HUDEP-2 (cell line): ENCODE measurements around the gene OR3A2.
"Not testable (repeated sequence)": the region's sequence is repeated elsewhere in the genome, so short reads cannot be mapped to it uniquely, and the experiment has no call there.

Experiments
- DNase-seq, 76 experiments: peaks; one replicate each; lab custom pipeline; 2025; ENCODE audit not compliant: unreplicated experiment in 76 of 76; lab: John Stamatoyannopoulos, UW

OR3A2 gene

DNA sequence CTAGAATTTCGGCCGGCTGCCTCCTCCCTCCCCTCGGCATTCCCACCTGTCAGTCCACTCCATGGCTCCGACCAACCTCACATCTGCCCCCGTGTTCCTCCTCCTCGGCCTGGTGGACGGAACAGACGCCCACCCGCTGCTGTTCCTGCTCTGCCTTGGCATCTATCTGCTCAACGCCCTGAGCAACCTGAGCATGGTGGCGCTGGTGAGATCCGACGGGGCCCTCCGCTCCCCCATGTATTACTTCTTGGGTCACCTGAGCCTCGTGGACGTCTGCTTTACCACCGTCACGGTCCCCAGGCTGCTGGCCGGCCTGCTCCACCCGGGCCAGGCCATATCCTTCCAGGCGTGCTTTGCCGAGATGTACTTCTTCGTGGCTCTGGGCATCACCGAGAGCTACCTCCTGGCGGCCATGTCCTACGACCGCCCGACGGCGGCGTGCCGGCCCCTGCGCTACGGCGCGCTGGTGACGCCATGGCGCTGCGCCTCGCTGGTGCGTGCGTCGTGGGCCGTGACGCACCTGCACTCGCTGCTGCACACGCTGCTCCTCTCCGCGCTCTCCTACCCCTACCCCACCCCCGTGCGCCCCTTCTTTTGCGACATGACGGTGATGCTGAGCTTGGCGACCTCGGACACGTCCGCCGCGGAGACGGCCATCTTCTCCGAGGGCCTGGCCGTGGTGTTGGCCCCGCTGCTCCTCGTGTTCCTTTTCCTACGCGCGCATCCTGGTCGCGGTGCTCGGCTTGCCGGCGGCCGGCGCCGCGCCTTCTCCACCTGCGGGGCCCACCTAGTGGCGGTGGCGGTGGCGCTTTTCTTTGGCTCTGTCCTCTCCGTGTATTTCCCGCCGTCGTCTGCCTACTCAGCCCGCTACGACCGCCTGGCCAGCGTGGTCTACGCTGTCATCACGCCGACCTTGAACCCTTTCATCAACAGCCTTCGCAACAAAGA, at the start of gene OR3A2:
OR3A2 (minus strand) TSS at position 440 of the 948 bp plus-strand sequence.
- no peak for DNase-seq

GRCh38 chr17:3433741-3434140, 47.6 kb upstream of the OR3A2 start, which contains the start of gene OR1E2:
Gene OR1E2, minus strand, starts transcription at chr17:3433841. Its CDS starts 0 bp downstream, at chr17:3433841.
- no peak for DNase-seq

- peak in 29 of 76 experiments; percentile 1 to 48 (median 14) for DNase-seq
Measured at GRCh38 chr17:3433215-3433614, 47.1 kb upstream of the OR3A2 start.

DNA sequence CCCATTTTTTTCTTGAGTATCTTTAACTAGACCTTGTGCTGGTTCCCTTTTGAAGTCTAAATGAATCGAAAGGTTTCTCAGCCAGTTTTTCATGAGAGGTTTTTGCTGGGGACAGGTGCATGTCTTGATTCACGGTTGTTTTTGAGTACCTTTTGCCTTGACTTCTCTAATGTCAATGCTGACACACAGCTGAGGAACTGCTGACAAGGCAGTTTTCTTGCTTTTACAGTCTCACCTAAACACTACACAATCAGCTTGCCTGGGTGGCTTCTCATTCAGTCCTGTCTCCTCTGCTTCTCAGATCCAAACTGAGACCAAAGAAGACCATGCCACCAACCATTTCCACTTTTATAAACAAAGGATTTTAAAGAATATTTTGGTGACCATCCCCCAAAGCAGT, 32.1 kb upstream of the OR3A2 start:
- no peak for DNase-seq

DNA sequence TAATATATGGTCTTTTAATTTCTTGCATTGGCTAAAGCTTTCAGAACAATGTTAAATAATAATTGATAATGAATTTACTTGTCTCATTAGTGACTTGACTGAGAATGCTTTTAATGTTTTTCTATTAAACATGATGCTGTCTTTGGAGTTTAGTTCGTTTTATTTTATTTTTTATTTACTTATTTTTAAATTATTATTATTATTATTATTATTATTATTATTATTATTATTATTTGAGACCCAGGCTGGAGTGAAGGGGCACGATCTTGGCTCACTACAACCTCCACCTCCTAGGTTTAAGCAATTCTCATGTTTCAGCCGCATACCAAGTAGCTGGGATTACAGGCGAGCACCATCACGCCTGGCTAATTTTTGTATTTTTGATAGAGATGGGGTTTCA, 29.5 kb upstream of the OR3A2 start:
- no peak for DNase-seq

DNA sequence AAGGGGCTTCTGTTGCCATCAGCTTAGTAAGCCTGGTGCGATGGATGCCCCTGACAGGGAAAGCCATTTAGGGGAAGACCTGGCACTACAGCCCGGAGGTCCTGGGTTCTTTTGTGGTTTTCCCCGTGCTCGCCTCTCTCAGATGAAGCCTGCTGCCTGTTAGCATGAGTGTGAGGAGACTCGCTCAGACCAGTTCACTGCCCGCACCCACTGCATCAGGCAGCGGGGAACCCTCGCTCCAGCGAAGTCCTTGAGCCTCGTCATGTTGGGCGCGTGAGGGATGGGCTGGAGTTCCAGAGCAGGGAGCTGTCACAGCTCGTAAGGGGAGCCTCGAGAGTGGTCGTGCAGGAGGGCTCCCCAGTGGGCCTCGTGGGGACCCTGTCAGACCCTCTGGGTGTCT, 26.1 kb upstream of the OR3A2 start:
- DNase-seq = not testable (repeated sequence)

GRCh38 chr17:3411070-3411469, 25.0 kb upstream of the OR3A2 start, which contains the start of gene OR3A3:
Gene OR3A3, plus strand, starts transcription at chr17:3411370.
- DNase-seq = no peak

- DNase-seq = not testable (repeated sequence)
Measured at GRCh38 chr17:3403856-3404255, 17.7 kb upstream of the OR3A2 start.

DNA sequence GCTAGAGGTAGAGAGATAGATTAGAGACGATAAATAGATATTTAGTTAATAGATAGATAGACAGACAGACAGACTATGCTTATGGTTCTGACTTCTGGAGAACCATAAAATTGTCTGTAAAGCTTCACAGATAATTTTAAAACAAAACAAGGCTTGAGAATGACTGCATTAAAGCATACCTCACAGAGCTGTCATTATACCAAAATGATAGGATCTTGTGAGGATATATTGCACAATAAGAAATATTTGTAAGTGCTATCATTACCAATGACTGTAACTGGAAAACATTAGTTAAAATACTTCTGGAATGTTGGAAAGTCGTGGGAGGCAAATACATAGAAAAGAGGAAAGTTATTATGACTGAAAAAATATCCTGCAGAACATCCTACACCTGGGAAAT, 15.7 kb upstream of the OR3A2 start:
- DNase-seq = no peak

DNA sequence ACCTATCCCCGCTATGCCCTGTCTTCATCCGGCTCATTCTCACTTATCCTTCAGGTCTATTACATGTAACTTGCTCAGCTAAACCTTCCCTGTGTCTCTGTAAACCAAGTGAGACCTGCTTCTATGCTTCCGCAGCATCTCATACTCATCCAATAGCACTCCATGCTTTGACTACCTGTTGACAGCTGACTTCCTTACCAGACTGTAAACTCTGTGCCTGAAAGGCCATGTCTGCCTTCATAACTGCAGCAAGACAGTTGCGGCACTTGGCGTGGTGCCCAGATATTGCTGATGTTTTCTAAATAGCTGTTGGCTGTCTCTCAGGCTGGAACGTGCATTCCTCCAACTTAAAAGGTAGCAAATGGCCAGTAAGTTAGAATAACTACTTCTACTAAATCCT, 13.9 kb upstream of the OR3A2 start:
- no peak for DNase-seq

DNA sequence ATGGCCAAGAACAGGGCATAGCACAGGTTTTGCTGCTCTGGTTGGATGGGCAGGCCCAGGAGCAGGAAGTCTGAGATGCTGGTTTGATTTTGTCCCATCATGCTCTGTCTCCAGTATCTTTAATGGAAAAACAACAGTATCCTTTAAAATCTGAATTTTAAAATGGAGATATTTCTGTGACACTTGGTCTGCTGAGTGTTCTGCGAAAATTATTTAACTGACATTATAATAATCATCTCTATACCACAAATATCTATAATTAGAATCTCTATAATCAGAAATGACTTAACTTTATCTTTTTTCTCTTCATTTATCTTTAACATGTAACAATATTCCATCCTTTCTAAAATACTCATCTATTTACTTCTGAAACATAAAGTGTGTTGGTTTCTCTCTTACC, 12.2 kb upstream of the OR3A2 start, which contains the start of gene OR1E1:
OR1E1 (minus strand) TSS at position 101 of the 400 bp plus-strand sequence; CDS start at position 101, 0 bp downstream.
- DNase-seq = no peak

DNA sequence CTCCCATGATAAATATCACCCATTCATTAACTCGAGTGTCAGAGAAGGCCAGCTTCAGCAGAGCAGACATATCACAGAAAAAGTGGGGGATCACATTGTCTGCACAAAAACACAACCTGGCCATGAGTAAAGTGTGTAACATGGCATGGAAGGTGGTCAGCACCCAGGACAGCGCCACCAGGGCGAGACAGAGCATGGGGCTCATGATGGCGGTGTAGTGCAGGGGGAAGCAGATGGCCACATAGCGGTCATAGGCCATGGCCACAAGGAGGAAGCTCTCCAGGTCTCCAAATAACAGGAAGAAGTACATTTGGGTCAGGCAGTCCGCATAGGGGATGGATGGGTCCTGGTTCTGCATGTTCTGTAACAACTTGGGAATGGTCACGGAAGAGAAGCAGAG, 11.7 kb upstream of the OR3A2 start:
- peak in 9 of 76 experiments; percentile 3 to 19 (median 8) for DNase-seq

- DNase-seq = no peak
Measured at GRCh38 chr17:3389791-3390190, 3.7 kb upstream of the OR3A2 start.

- no peak for DNase-seq
Measured at GRCh38 chr17:3381957-3382356, 4.2 kb downstream of the OR3A2 start.

DNA sequence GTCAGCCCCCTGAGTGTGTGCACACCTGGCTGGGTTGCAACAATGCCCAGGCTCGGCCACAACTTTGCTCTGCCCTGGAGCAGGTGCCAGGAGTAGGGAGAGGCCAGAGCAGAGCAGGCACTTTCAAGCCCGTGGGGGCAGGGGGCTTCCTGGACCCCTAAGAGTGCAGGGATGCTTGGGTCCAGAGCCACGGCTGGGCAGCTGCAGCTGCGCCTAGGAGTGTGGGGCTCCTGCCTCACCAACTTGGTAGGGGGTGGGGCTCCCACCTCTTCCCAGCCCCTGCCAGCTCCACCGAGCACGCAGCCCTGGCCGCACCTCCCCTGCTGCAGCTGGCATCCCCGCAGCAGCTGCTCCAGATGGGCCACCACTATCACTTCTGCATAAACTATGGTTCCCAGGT, 7.8 kb downstream of the OR3A2 start:
- no peak for DNase-seq

DNA sequence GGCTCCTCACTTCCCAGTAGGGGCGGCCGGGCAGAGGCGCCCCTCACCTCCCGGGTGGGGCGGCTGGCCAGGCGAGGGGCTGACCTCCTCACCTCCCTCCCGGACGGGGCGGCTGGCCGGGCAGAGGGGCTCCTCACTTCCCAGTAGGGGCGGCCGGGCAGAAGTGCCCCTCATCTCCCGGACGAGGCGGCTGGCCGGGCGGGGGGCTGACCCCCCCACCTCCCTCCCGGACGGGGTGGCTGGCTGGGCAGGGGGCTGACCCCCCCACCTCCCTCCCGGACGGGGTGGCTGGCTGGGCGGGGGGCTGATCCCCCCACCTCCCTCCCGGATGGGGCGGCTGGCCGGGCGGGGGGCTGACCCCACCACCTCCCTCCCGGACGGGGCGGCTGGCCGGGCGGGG, 14.9 kb downstream of the OR3A2 start:
- not testable (repeated sequence) for DNase-seq

GRCh38 chr17:3342782-3343181, 43.3 kb downstream of the OR3A2 start:
- DNase-seq = not testable (repeated sequence)

DNA sequence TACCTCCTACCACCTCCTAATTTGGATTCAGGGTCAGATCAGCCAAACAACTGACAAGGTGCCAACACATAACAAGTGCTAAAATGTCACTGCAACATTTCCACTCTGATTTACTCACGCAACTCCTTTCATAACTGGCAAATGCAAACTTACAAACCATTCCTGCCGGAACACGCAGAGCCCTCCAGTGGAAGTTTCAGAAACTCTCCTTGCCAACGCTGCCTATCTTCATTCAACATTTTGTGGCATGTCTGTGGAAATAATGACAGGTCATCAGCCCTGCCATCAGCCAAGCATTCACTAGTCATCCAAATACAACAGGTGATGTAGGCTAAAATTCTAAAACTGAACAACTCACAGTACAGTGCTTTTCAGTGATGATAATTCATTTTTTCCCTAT, 50.2 kb downstream of the OR3A2 start:
- DNase-seq = peak in 1 of 76 experiments; percentile 0

GRCh38 chr17:3318336-3318735, 67.8 kb downstream of the OR3A2 start:
- no peak for DNase-seq

GRCh38 chr17:3316836-3317235, 69.3 kb downstream of the OR3A2 start:
- DNase-seq = no peak

- DNase-seq = no peak
Measured at GRCh38 chr17:3308603-3309002, 77.5 kb downstream of the OR3A2 start.

DNA sequence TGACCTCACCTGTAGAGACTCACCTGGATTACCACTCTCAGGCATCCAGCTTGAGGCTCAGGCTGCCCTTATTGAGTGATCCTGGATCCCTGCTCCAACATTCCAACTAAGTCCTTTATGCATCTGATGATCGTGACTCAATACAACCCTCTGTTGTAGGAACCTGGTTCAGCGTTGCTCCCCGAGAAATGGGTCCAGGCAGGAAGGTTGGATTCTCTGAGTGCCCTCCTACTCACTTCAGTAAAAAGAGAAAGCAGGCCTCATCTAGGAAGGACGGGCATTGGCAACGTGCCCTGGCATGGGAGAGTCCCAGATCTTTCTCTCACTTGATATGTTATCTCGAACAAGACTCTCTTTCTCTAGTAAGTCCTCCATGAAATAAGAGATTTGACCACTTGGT, 87.8 kb downstream of the OR3A2 start, which contains the start of gene OR3A1:
OR3A1 (minus strand) TSS at position 101 of the 400 bp plus-strand sequence. CDS start 5,778 bp downstream, outside the sequence.
- DNase-seq = no peak
